COLO668 (cell line): Measurements from ENCODE around the gene THOC2.
A peak's percentile ranks its signal among the peaks of the same experiment; 100 is the strongest.
"Not testable (repeated sequence)": the region's sequence is repeated elsewhere in the genome, so short reads cannot be mapped to it uniquely, and the experiment has no call there.

Experiments used
- DNase-seq: peaks from one replicate; lab custom pipeline; 2025; ENCODE audit not compliant: unreplicated experiment; lab: John Stamatoyannopoulos, UW

THOC2 gene

GRCh38 chrX:123732670-123733363, at the start of gene THOC2:
Gene THOC2, minus strand, starts transcription at chrX:123733052. Its CDS starts 30 bp downstream, at chrX:123733022.
- DNase-seq: peak; percentile 89

GRCh38 chrX:123781786-123782185, 48.9 kb upstream of the THOC2 start:
- DNase-seq: not testable (repeated sequence)

- DNase-seq: no peak
Observed at GRCh38 chrX:123779908-123780396, 47.1 kb upstream of the THOC2 start.

GRCh38 chrX:123773258-123773988, 40.6 kb upstream of the THOC2 start:
- DNase-seq: no peak

GRCh38 chrX:123771449-123772064, 38.7 kb upstream of the THOC2 start:
- DNase-seq: no peak

- peak; percentile 88 for DNase-seq
Observed at GRCh38 chrX:123764967-123765871, 32.4 kb upstream of the THOC2 start.

- DNase-seq: not testable (repeated sequence)
Observed at GRCh38 chrX:123759849-123760248, 27.0 kb upstream of the THOC2 start.

- not testable (repeated sequence) for DNase-seq
Observed at GRCh38 chrX:123757794-123758193, 24.9 kb upstream of the THOC2 start.

GRCh38 chrX:123756320-123756719, 23.5 kb upstream of the THOC2 start:
- no peak for DNase-seq

GRCh38 chrX:123755107-123755506, 22.3 kb upstream of the THOC2 start:
- no peak for DNase-seq

GRCh38 chrX:123753656-123754350, 21.0 kb upstream of the THOC2 start:
- no peak for DNase-seq

GRCh38 chrX:123749643-123750042, 16.8 kb upstream of the THOC2 start:
- no peak for DNase-seq

GRCh38 chrX:123745511-123745910, 12.7 kb upstream of the THOC2 start:
- DNase-seq: no peak

- no peak for DNase-seq
Observed at GRCh38 chrX:123743312-123743711, 10.5 kb upstream of the THOC2 start.

- DNase-seq: no peak
Observed at GRCh38 chrX:123742440-123742839, 9.6 kb upstream of the THOC2 start.

GRCh38 chrX:123740536-123740935, 7.7 kb upstream of the THOC2 start:
- no peak for DNase-seq

- no peak for DNase-seq
Observed at GRCh38 chrX:123740006-123740405, 7.2 kb upstream of the THOC2 start.

- no peak for DNase-seq
Observed at GRCh38 chrX:123739474-123739873, 6.6 kb upstream of the THOC2 start.

- DNase-seq: no peak
Observed at GRCh38 chrX:123738378-123738940, 5.6 kb upstream of the THOC2 start.
